Fibroblast of lung (primary cell): Measurements from ENCODE around the gene RTL10. TPM values are rescaled to one million over a fixed set of nuclear protein-coding genes. Genes with fewer than 3 reads are reported as not detected.

ENCODE experiments used
- DNase-seq, 2 donors: peaks; one replicate each; pipeline versions ENCODE4 v3.0.0 to v3.0.0-alpha.2; 2010; ENCODE audit warnings: low read depth in 2 of 2
- H2AFZ ChIP-seq: 2 replicates; pipeline ENCODE4 v1.5.1; 2012; ENCODE audit warnings: low read length, control low read depth, inconsistent platforms
- H3K27ac ChIP-seq: 2 replicates; pipeline ENCODE4 v1.5.1; 2011; ENCODE audit warnings: low read length, control low read depth; ENCODE audit not compliant: insufficient read depth
- H3K27me3 ChIP-seq: 2 replicates; pipeline ENCODE4 v1.5.1; 2011; ENCODE audit warnings: mild to moderate bottlenecking, low read length; ENCODE audit not compliant: control insufficient read depth, insufficient read depth
- H3K36me3 ChIP-seq: 2 replicates; pipeline ENCODE4 v1.5.1; 2011; ENCODE audit warnings: low read length; ENCODE audit not compliant: control insufficient read depth, insufficient read depth
- H3K4me1 ChIP-seq: 2 replicates; pipeline ENCODE4 v1.5.1; 2011; ENCODE audit warnings: low read length; ENCODE audit not compliant: control insufficient read depth, insufficient read depth; ENCODE audit errors: extremely low read depth
- H3K4me2 ChIP-seq: 2 replicates; pipeline ENCODE4 v1.5.1; 2011; ENCODE audit warnings: low read length, control low read depth; ENCODE audit not compliant: insufficient read depth; ENCODE audit errors: extremely low read depth
- H3K4me3 ChIP-seq, 4 experiments: fragments of 200-600 bp in 1 of 4; sonication (generic) in 1 of 4; replicated peaks in 1 of 4; 2 replicates each; pipeline ENCODE4 v1.5.1; 2011 to 2016; ENCODE audit warnings: low read length in 4 of 4, low read depth in 3 of 4, mild to moderate bottlenecking in 3 of 4, control low read depth in 2 of 4, inconsistent platforms in 1 of 4, mixed read lengths in 1 of 4; ENCODE audit not compliant: insufficient read depth in 1 of 4; ENCODE audit errors: control extremely low read depth in 1 of 4
- H3K79me2 ChIP-seq: 2 replicates; pipeline ENCODE4 v1.5.1; 2012; ENCODE audit warnings: mild to moderate bottlenecking, low read length, inconsistent platforms; ENCODE audit not compliant: control insufficient read depth, insufficient read depth
- H3K9ac ChIP-seq: 2 replicates; pipeline ENCODE4 v1.5.1; 2011; ENCODE audit warnings: mild to moderate bottlenecking, low read length, control low read depth; ENCODE audit not compliant: insufficient read depth
- H3K9me3 ChIP-seq: 2 replicates; pipeline ENCODE4 v1.5.1; 2012; ENCODE audit warnings: low read depth, low read length; ENCODE audit not compliant: control insufficient read depth, insufficient read depth
- H4K20me1 ChIP-seq: 2 replicates; pipeline ENCODE4 v1.5.1; 2011; ENCODE audit warnings: low read length; ENCODE audit not compliant: control insufficient read depth, insufficient read depth; ENCODE audit errors: extremely low read depth
- CTCF ChIP-seq, 2 donors: IDR thresholded peaks in 1 of 2; conservative IDR thresholded peaks in 1 of 2; 1 replicate in 1 of 2; 2 replicates in 1 of 2; pipeline ENCODE4 v1.5.1; 2011 to 2012; ENCODE audit warnings: low read length in 2 of 2, control low read depth in 1 of 2, inconsistent platforms in 1 of 2, low read depth in 1 of 2, mild to moderate bottlenecking in 1 of 2
- EZH2 ChIP-seq: IDR thresholded peaks from 2 replicates; pipeline ENCODE4 v1.5.1; 2012; ENCODE audit warnings: low read length, control low read depth, mild to moderate bottlenecking; ENCODE audit errors: missing control alignments
- polyA plus RNA-seq, 2 donors: library from polyadenylated mRNA; depleted of rRNA in 1 of 2; stranded (reverse) in 1 of 2; unstranded in 1 of 2; fragments of >200 nt; gene quantifications; 2 replicates each; pipeline ENCODE4 v1.2.1, GENCODE V29; 2011 to 2012; ENCODE audit warnings: missing spikeins in 1 of 2
- total RNA-seq: library from RNA; depleted of rRNA; stranded (reverse); fragments of >200 nt; gene quantifications from 2 replicates; pipeline ENCODE4 v1.2.1, GENCODE V29; 2014

The RTL10 gene
- total and polyA plus RNA-seq, 2 donors (not counting 1 experiment from before 2014, with no cell fraction given): 6.5 to 7.3 TPM

- H3K27me3 ChIP-seq: no peaks in the 10 kb centered on the region
- no peaks in the 10 kb centered on the region for H3K9me3 ChIP-seq
- H3K4me1 ChIP-seq: peaks cover 44% of the 10 kb centered on the region
- no peak overlapping the region for H3K4me2 ChIP-seq
- DNase-seq: peak in 1 of 2 donors; percentile 59
- peaks cover 10% of the 10 kb centered on the region for H3K36me3 ChIP-seq
- H3K27ac ChIP-seq: no peak overlapping the region
- H3K4me3 ChIP-seq: no peak overlapping the region
- no peak for TF ChIP-seq EZH2
- no peak for TF ChIP-seq CTCF (conservative IDR thresholded peaks at IDR 0.05 in 1 of 2, IDR thresholded peaks at IDR 0.05 in 1 of 2; ENCODE audit: low read depth in 1 of 2, low read length in 2 of 2)
- peaks cover 8% of the 10 kb centered on the region for H3K79me2 ChIP-seq
- no peaks in the 10 kb centered on the region for H4K20me1 ChIP-seq
- no peak overlapping the region for H2AFZ ChIP-seq
- H3K9ac ChIP-seq: no peak overlapping the region
Observed at GRCh38 chr22:19878461-19879245, 24.0 kb upstream of the RTL10 start.

- Histone ChIP-seq H4K20me1 (no peaks in the 10 kb centered on the region), H3K9ac (no peak overlapping the region), H3K9me3 (no peaks in the 10 kb centered on the region), H3K4me2 (no peak overlapping the region), H3K4me3 (no peak overlapping the region), H3K4me1 (peaks cover 38% of the 10 kb centered on the region), H3K36me3 (peaks cover 10% of the 10 kb centered on the region), H3K79me2 (peaks cover 8% of the 10 kb centered on the region), H2AFZ (no peak overlapping the region), H3K27me3 (no peaks in the 10 kb centered on the region), H3K27ac (no peak overlapping the region)
- TF ChIP-seq EZH2 (no peak), CTCF (conservative IDR thresholded peaks at IDR 0.05 in 1 of 2, IDR thresholded peaks at IDR 0.05 in 1 of 2; ENCODE audit: low read depth in 1 of 2, low read length in 2 of 2) (no peak)
- DNase-seq: peak; percentile 32 to 74
Observed at GRCh38 chr22:19877626-19878339, 23.1 kb upstream of the RTL10 start.

- no peak for TF ChIP-seq CTCF (conservative IDR thresholded peaks at IDR 0.05 in 1 of 2, IDR thresholded peaks at IDR 0.05 in 1 of 2; ENCODE audit: low read depth in 1 of 2, low read length in 2 of 2)
- no peak for TF ChIP-seq EZH2
- Histone ChIP-seq H4K20me1 (no peaks in the 10 kb centered on the region), H3K4me3 (no peak overlapping the region), H3K9me3 (no peaks in the 10 kb centered on the region), H3K9ac (no peak overlapping the region), H2AFZ (no peak overlapping the region), H3K4me1 (peaks cover 31% of the 10 kb centered on the region), H3K36me3 (peaks cover 10% of the 10 kb centered on the region), H3K79me2 (peaks cover 8% of the 10 kb centered on the region), H3K27me3 (no peaks in the 10 kb centered on the region), H3K4me2 (no peak overlapping the region), H3K27ac (no peak overlapping the region)
- DNase-seq: no peak
Observed at GRCh38 chr22:19876941-19877625, 22.4 kb upstream of the RTL10 start.
